Measurements from ENCODE around the gene RNU6-9. TPM values are rescaled to one million over a fixed set of nuclear protein-coding genes. Genes with fewer than 3 reads are reported as not detected.

RNU6-9 gene
- total and polyA plus RNA-seq, 7 donors: not detected

GRCh38 chr19:936175-936546, 42.9 kb downstream of the RNU6-9 start:
- Histone ChIP-seq H3K4me3 (no peak overlapping the region), H3K4me1 (peaks cover 0 to 54% (median 48%) of the 10 kb centered on the region in 4 donors), H3K27me3 (no peaks in the 10 kb centered on the region), H3K36me3 (no peaks in the 10 kb centered on the region), H3K27ac (no peak overlapping the region), H3K9me3 (no peaks in the 10 kb centered on the region)
- WGBS, 2 donors: 96 to 98% methylated on average over 10 of the region's 10 CpGs
- no peak for DNase-seq
- intact Hi-C loops (cut with DNase I): no loop called here
- TF ChIP-seq EP300 (IDR thresholded peaks at IDR 0.05): no peak
- no peak for TF ChIP-seq POLR2AphosphoS5 (IDR thresholded peaks at IDR 0.05)
- no peak for TF ChIP-seq CTCF (IDR thresholded peaks at IDR 0.05)
- TF ChIP-seq POLR2A (IDR thresholded peaks at IDR 0.05): no peak

- peaks cover 0 to 62% (median 54%) of the 10 kb centered on the region in 4 donors for H3K4me1 ChIP-seq
Observed at GRCh38 chr19:937259-937694, 44.0 kb downstream of the RNU6-9 start.

GRCh38 chr19:938233-938923, 45.1 kb downstream of the RNU6-9 start:
- H3K4me3 ChIP-seq: no peak overlapping the region
- WGBS, 2 donors: 84 to 91% methylated on average over 23 of the region's 23 CpGs
- DNase-seq: no peak
- H3K27ac ChIP-seq: no peak overlapping the region
- no peaks in the 10 kb centered on the region for H3K9me3 ChIP-seq
- peaks cover 0 to 51% (median 43%) of the 10 kb centered on the region in 4 donors for H3K4me1 ChIP-seq
- intact Hi-C loops (cut with DNase I): no loop called here
- TF ChIP-seq CTCF (IDR thresholded peaks at IDR 0.05): no peak
- no peak for TF ChIP-seq EP300 (IDR thresholded peaks at IDR 0.05)
- no peak for TF ChIP-seq POLR2AphosphoS5 (IDR thresholded peaks at IDR 0.05)
- TF ChIP-seq POLR2A (IDR thresholded peaks at IDR 0.05): no peak
- H3K36me3 ChIP-seq: no peaks in the 10 kb centered on the region
- H3K27me3 ChIP-seq: no peaks in the 10 kb centered on the region

More at GRCh38 chr19:937259-937694, 44.0 kb downstream of the RNU6-9 start:
- no peak for TF ChIP-seq EP300 (IDR thresholded peaks at IDR 0.05)
- no peak for TF ChIP-seq CTCF (IDR thresholded peaks at IDR 0.05)
- TF ChIP-seq POLR2A (IDR thresholded peaks at IDR 0.05): no peak
- TF ChIP-seq POLR2AphosphoS5 (IDR thresholded peaks at IDR 0.05): no peak
- no peaks in the 10 kb centered on the region for H3K9me3 ChIP-seq
- intact Hi-C loops (cut with DNase I): no loop called here
- H3K27ac ChIP-seq: no peak overlapping the region
- DNase-seq: no peak
- H3K36me3 ChIP-seq: no peaks in the 10 kb centered on the region
- H3K4me3 ChIP-seq: no peak overlapping the region
- WGBS, 2 donors: 71 to 84% methylated on average over 16 of the region's 16 CpGs
- no peaks in the 10 kb centered on the region for H3K27me3 ChIP-seq

DNA sequence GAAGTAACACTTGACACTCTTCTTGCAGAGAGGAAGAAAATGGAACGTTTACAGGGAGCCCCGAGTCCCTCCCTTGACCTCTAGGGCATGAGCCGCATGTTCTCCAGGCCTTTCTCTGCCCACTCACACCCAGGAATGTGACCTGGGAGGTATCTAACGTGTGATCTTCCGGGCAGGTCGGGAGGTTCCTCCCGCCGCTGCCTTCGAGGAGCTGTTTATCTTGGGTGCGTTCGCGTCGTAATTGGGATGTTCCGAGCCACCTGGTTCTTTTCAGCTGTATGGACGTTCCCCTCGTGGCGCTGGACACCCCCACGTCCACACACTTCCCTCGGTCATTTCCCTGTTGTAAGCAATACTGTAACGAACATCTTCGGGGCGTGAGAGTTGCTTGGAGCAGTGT, 46.2 kb downstream of the RNU6-9 start:
- Histone ChIP-seq H3K27ac (no peak overlapping the region), H3K36me3 (no peaks in the 10 kb centered on the region), H3K27me3 (no peaks in the 10 kb centered on the region), H3K4me1 (peaks cover 0 to 48% (median 32%) of the 10 kb centered on the region in 4 donors), H3K4me3 (no peak overlapping the region), H3K9me3 (no peaks in the 10 kb centered on the region)
- DNase-seq: no peak
- TF ChIP-seq POLR2A (IDR thresholded peaks at IDR 0.05) (no peak), CTCF (IDR thresholded peaks at IDR 0.05) (no peak)
- intact Hi-C loops (cut with DNase I): no loop called here
- WGBS, 2 donors: 84 to 91% methylated on average over 22 of the region's 22 CpGs

GRCh38 chr19:939922-940321, 46.6 kb downstream of the RNU6-9 start:
- intact Hi-C loops (cut with DNase I): no loop called here

More at GRCh38 chr19:939922-940321, 46.6 kb downstream of the RNU6-9 start:
- no peak for TF ChIP-seq POLR2A (IDR thresholded peaks at IDR 0.05)
- no peak for TF ChIP-seq CTCF (IDR thresholded peaks at IDR 0.05)
- TF ChIP-seq EP300 (IDR thresholded peaks at IDR 0.05): no peak
- TF ChIP-seq POLR2AphosphoS5 (IDR thresholded peaks at IDR 0.05): no peak
- Histone ChIP-seq H3K4me1 (peaks cover 0 to 48% (median 27%) of the 10 kb centered on the region in 4 donors), H3K9me3 (no peaks in the 10 kb centered on the region), H3K27me3 (no peaks in the 10 kb centered on the region), H3K27ac (peak overlapping the region in 3 of 4 donors; percentile 80 to 92 (median 87)), H3K4me3 (no peak overlapping the region), H3K36me3 (no peaks in the 10 kb centered on the region)
- DNase-seq: no peak
- WGBS, 2 donors: 97 to 98% methylated on average over 7 of the region's 7 CpGs
